IPS-NIHi7 (cell line): ENCODE measurements around the gene SFMBT1.

Experiments used
- DNase-seq: peaks from one replicate; pipeline ENCODE4 v3.0.0; 2012; ENCODE audit warnings: mixed read lengths; ENCODE audit errors: extremely low spot score

Gene SFMBT1

DNA sequence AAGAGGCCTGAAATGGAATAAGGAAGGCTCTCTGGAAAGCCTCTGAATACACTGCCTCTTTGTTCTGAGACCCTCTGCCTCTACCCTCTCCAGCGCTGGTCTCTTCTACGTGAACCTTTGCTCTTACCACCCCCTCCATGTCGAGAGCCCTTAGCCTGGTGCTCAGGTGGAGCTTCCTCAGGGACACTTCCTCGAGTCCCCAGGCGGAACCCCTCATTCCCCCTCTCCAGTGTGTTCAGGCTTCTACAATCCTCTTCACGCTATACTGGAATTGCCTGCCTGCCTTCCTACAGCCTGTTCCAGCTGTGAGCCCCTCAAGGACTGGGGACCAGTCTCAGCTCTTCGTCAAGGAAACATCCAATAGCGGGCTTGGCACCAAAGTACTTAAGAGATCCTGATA lies 156.0 kb downstream of the SFMBT1 start:
- DNase-seq, result no peak

- DNase-seq, result no peak
Measured at GRCh38 chr3:52887166-52887565, 158.7 kb downstream of the SFMBT1 start.

- DNase-seq, result no peak
Measured at GRCh38 chr3:52886049-52886730, 159.7 kb downstream of the SFMBT1 start.

GRCh38 chr3:52882377-52882776 lies 163.5 kb downstream of the SFMBT1 start:
- no peak for DNase-seq

GRCh38 chr3:52881871-52882270 lies 164.0 kb downstream of the SFMBT1 start:
- no peak for DNase-seq

- no peak for DNase-seq
Measured at GRCh38 chr3:52880474-52880873, 165.4 kb downstream of the SFMBT1 start.

DNA sequence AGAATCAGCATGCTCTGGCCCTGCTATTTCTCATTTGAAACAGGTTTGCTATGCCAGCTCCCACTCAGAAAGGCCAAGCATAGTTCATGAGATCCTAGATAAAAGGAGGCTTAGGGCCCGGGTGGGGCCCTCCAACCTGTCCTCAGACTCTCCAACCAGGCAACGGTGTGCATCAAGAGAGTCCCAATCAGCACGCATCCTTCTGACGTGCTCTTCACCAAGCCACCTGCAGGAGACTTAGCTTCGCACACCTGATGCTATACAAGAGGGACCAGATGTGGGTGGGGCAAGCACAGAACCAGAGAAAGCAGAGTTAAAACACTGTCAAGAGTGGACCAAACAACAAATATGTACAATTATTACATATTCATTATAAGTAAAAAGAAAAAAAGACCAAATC lies 165.8 kb downstream of the SFMBT1 start:
- DNase-seq, result no peak

DNA sequence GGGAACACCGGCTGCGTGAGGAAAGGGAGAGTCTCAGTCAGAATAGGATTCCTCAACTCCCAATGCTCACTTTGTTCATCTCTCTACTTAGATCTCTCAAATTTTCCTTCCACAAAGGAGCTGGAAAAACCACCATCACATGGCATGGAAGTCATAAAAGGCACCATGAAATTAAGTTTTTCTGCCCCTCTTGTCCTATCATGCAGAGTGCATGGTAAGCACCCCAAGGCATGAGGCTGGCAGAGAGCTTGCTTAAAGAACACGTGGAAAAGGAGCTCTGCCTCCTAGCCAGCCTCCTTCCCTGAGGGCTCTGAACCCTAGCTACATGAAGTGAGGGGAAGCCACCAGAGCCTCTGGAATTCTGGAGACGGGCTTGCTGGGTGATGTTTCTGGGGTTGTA lies 166.3 kb downstream of the SFMBT1 start:
- DNase-seq, result no peak

GRCh38 chr3:52879090-52879489 lies 166.8 kb downstream of the SFMBT1 start:
- peak; percentile 53 for DNase-seq

- no peak for DNase-seq
Measured at GRCh38 chr3:52877085-52877484, 168.8 kb downstream of the SFMBT1 start.

DNA sequence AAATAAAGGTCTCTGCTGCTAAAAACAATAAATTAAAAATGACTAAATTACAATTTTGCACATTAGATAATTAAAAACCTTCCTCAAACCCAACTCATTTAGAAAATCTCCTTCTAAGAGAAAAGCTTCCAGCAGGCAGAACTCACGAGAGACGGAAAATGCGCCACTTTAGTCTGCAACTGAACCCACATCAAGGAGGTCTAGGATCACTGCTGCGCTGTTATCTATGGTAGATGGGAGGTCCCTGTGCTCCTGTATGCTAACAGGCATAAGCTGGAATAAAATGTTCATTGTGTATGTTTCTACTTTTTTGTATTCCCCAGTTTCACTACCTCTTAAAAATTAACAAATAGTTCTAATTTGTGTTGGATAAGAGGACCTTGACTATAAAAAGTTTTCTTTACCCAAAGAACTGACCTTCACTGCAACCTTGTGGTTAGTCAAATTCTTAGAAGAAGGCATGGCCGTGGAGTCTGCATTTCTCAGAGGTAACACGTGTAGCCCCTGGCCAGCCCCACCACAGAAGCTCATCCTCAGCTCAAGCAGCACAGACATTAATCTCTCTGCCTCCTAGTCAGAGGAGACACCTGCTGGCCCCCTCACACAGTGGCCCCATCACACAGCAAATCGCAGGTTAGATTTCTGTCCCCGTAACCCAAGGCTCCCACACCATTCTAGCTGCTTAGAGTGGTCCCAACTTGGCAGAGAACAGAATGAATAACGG lies 170.8 kb downstream of the SFMBT1 start:
- DNase-seq, result no peak

GRCh38 chr3:52874160-52874701 lies 171.6 kb downstream of the SFMBT1 start:
- no peak for DNase-seq

GRCh38 chr3:52873433-52874159 lies 172.3 kb downstream of the SFMBT1 start:
- DNase-seq, result no peak

DNA sequence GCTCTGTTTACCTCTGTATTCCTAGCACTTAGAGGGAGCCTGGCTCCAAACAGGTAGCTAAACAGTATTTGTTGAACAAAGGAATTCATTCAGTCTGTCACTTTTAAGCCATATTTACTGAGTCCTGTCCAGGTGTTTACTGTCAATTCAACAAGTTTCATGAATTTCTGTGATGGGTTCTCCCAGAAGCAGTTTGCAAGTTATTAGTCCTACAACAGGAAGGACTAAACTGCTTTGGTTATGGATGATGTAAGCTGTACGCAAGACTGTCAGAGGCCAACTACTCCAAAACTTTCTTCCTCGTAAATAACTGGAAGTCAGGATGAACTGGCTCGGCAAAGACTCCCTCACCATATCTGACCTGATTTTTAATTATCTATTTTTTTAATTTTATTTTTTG lies 173.6 kb downstream of the SFMBT1 start:
- no peak for DNase-seq

- no peak for DNase-seq
Measured at GRCh38 chr3:52871761-52872160, 174.1 kb downstream of the SFMBT1 start.

DNA sequence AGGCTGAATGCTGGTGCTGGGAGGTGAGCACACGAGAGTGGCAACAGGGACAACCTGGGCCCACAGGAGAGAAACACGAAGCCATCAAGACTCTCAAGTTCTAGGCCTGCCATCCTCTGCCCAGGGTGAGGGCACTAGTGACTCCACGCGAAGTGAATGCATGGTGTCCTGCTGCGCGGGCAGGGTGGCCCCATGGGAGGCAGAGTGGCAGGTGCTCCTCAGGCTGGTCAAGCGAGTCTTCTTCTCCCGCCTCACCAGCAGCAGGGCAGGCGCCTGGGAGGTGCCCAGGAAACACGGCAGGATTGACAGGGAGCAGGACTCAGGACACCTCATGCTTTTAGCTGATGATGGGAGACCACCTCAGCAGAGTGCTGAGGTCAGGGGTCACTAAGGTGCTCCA lies 175.4 kb downstream of the SFMBT1 start:
- DNase-seq, result no peak

DNA sequence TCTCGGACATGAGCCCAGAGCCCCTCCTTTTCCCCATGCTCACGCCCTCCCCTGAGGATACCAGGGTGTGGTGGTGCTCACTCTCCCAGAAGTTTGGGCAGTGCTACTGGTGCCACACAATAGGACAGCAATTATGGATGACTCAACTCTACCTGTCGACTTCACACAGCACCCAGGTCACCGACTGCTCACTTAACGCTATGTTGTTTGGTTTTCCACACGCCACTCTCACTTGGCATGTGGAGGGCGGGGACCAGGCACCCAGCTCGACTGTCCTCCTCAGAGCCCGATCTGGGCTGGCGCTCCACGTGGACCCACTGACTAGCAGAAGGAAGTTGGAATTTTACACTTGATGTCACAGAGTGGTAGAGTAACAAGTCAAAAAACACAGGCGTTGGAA lies 179.4 kb downstream of the SFMBT1 start:
- DNase-seq, result no peak

- DNase-seq, result no peak
Measured at GRCh38 chr3:52865994-52866393, 179.9 kb downstream of the SFMBT1 start.

DNA sequence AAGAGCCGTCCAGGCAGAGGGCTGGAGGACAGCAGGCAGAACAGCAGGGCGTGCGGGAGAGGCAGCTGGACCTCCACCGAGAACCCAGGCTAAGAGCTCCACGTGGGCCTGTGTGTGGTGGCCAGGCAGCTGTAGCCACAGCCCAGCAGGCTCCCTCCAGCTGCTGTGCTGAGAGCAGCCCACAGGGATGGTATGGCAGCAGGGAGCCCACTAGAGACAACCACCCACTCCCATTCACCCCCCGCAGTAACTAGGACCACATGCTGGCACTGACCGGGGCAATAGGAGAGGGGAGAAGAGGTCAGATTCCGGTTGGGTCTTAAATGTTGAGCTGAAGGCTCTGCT lies 185.5 kb downstream of the SFMBT1 start:
- DNase-seq, result no peak

DNA sequence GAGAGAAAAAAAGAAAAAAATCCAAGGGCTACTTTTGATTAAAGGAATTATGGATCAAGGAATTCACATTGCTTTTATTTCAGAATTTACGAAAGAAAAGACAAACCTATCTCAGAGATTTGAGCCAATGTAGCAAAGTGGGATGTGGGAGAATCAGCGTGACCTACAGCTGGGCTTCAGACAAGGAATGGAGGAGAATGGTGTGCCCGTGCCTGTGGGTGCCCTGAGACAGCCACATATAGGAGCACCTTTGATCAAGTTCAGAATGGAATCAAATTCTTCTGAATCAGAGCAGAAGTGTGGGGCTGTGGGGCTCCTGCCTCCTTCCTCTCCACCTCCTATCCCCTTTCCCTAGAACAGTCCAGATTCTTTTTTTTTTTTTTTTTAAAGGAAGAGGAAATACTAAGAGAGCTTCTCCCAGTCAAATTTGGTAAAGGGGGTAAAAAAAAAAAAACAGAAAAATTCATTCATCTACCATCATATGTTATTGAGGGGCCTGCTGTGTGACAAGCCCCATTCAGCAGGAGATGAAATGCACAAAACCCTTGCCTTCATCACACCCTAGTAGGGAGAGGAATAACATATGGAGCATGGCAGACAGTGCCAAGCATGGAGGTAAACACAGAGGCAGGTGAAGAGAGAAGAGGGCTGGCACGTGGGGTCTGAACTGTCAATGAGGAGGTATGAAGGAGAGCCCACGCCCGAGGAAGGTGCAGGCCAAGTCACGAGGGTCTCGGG lies 186.0 kb downstream of the SFMBT1 start:
- no peak for DNase-seq

GRCh38 chr3:52857864-52858263 lies 188.0 kb downstream of the SFMBT1 start:
- DNase-seq, result no peak

DNA sequence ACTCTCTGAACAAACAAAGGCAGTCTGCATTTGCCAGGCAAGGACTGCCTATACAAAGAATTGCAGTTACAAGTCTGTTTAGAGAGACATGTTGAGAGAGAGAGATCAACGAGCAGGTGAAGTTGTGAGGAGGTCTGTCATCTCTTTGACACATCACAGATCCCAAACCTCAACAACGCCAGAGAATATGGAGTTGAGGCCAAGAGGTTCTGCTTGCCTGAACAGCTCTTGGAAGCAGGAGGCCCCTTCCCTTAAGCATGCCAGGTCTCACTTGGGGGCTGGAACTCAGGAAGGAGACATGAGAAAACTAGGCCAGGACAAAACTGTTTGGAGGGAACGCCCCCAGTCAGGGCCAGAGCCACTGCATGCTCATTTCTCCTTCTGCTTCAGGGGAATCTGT lies 188.7 kb downstream of the SFMBT1 start:
- DNase-seq, result no peak
